Stimulated activated CD8-positive, alpha-beta memory T cell treated with anti-CD3 and anti-CD28 coated beads, Interleukin-12 subunit alpha, Interleukin-12 subunit beta, amount 100 ng/mL, for 24 hours (primary cell): Measurements from ENCODE around the gene CAMSAP1.
"Not testable (repeated sequence)": the region's sequence is repeated elsewhere in the genome, so short reads cannot be mapped to it uniquely, and the experiment has no call there.

Experiments used
- DNase-seq: peaks from one replicate; pipeline ENCODE4 v3.0.0-alpha.2; 2020; ENCODE audit errors: extremely low read depth

CAMSAP1 gene

GRCh38 chr9:135920973-135921585 lies 13.7 kb upstream of the CAMSAP1 start:
- no peak for DNase-seq

DNA sequence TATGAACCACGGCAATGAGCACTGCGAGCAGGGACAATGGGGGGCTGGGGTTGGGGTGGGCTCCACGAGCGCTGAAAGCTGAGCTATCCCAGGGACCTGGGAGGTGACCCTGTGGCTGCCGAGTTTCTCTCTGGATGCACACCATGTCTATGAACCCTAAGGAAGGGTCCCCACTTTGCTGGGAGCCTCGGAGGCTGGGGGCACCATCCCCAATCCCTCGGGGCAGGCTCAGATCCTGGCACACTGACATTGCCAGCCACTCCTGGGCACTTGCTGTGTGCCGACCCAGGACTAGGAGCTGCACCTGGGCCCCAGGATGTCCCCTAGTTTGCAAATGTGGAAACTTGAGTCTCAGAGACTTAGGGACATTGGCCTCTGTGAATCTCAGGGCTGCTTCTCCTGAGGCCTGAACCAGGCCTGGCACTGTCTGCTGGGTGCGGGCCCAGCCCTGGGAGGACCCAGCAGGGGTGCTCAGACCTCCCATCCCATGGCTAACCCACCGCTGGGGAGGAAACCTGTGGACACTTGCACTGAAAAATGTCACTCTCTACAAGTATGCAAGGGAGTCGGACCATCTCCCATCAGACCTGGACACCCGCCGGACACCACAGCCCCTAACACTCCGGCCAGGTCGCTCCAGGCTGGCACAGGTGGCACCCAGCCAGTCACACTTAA lies 13.0 kb upstream of the CAMSAP1 start:
- no peak for DNase-seq

DNA sequence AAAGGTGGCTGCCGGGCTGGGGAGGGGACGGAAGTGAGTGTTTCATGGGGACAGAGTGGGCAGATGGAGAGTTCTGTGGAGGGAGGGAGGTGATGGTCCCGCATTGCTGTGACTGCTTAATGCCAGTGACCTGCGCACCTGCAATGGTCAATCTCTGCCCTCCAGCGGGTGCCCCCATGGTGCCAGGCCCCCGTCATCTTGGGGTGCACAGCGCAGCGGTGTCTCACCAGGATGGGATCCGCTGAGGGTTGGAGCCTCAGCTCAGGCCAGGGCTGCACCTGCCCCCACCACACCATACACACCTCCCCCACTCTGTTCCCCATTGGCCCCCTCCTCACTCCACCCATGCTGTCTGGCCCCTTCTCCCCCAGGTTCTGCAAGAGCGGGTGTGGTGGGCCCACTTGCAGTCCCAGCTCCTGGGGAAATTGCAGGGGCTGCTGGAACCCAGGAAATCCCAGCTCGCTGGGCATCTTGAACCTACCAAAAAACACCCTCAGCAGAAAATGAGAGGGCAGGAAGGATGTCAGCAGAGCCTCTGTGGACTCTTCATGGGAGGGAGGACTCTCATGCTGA lies 12.1 kb upstream of the CAMSAP1 start:
- DNase-seq = no peak

DNA sequence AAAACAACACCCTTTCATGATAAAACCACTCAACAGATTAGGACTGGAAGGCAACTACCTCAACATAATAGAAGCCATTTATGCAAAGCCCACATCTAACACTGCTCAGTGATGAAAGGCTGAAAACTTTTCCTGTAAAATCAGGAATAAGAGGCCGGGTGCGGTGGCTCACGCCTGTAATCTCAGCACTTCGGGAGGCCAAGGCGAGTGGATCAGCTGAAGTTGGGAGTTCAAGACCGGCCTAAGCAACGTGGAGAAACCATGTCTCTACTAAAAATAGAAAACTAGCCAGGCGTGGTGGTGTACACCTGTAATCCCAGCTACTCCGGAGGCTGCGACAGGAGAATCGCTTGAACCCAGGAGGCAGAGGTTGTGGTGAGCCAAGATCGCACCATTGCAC lies 8.9 kb upstream of the CAMSAP1 start:
- DNase-seq = not testable (repeated sequence)

DNA sequence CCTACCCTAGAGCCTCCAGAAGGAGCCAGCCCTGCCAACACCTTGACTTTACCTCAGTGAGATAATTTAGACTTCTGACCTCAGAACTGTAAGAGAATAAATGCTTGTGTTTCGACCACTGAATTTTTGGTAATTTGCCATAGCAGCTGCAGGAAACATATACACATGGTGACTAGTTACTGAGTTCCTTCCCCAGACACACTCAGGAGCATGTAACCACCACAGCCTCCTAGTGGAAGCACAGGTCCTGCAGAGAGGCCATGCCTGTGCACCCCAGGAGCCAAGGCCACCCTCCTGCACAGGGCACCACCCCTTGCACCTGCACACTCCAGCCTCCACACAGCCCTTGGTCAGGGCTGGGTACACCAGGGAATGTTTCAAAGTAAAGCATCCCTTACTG lies 7.6 kb upstream of the CAMSAP1 start:
- DNase-seq = no peak

DNA sequence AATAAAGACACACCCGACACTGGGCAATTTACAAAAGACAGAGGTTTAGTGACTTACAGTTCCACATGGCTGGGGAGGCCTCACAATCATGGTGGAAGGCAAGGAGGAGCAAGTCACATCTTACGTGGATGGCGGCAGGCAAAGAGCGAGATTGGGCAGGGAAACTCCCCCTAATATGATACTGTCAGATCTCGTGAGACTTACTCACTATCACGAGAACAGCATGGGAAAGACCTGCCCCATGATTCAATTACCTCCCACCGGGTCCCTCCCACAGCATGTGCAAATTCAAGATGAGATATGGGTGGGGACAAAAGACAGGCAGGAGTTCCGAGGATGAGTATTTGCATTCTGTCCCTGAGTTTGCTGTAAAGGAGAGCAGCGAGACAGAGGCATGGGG lies 3.9 kb upstream of the CAMSAP1 start:
- not testable (repeated sequence) for DNase-seq

GRCh38 chr9:135910757-135911156 lies 3.4 kb upstream of the CAMSAP1 start:
- DNase-seq = no peak

- DNase-seq = no peak
Observed at GRCh38 chr9:135910216-135910615, 2.9 kb upstream of the CAMSAP1 start.

DNA sequence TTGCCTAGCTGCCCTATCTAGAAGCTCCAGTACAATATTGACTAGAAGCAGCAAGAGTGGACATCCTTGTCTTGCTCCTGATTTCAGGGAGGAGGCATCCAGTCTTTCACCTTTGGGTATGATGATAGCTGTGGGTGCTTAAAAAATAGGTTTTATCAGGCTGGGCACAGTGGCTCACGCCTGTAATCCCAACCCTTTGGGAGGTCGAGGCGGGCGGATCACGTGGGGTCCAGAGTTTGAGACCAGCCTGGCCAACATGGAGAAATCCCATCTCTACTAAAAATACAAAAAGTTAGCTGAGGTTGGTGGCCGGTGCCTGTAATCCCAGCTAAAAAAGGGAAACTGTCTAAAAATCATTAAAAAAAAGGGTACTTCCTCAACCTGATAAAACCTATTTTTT lies 2.0 kb upstream of the CAMSAP1 start:
- DNase-seq = no peak

DNA sequence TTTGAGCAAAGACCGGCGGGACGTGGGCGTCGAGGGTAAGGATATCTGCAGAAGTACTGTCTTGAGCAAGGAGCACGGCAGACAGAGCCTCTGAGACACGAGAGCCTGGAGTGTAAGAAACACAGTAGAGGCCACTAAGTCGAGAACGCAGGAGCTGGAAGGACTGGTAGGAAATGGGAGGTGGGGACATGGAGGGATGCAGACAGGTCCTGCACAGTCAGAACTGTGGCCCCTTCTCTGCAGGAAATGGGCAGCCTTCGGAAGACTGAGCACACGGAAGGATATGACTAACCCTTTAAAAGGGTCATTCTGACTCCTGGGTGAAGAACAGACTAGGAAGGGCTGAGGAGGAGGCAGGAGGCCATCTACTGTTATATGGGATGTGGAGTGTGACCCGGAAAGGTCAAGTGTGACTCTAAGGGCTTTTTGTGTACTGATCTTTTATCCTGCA lies 1.4 kb upstream of the CAMSAP1 start:
- DNase-seq = no peak

DNA sequence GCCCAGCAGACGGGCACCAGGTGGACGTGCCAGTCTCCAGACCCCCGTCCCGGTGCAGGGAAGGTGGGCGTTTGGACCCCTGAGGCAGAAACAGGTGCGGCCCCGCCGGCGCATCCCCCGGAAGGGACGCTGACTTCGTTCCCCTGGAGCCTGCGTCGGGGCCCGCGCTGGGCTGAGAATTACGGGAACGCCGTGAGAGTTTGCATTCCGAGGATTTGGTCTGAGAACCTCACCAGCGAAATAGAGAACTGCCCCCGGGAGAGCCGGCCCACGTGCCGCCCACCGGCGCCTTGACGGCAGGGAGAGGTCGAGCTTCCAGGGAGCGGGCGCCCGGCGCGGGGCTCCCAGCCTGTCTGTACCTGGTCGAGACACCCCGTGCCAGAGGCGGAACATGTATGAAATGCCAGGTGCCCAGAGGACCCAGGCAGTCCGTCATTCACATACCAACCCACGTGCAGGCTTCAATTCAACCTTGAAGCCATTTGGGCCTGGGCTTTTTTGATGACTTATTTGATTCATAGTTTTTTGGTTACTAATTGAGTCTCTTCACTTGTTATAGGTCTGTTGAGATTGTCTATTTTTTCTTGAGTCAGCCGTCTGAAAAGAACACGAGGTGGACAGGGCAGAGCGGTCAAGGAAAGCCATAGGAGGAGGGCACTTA lies 877 bp upstream of the CAMSAP1 start:
- no peak for DNase-seq

- no peak for DNase-seq
Observed at GRCh38 chr9:135907006-135907430, 328 bp downstream of the CAMSAP1 start.

GRCh38 chr9:135906291-135907005 lies 898 bp downstream of the CAMSAP1 start:
- no peak for DNase-seq

DNA sequence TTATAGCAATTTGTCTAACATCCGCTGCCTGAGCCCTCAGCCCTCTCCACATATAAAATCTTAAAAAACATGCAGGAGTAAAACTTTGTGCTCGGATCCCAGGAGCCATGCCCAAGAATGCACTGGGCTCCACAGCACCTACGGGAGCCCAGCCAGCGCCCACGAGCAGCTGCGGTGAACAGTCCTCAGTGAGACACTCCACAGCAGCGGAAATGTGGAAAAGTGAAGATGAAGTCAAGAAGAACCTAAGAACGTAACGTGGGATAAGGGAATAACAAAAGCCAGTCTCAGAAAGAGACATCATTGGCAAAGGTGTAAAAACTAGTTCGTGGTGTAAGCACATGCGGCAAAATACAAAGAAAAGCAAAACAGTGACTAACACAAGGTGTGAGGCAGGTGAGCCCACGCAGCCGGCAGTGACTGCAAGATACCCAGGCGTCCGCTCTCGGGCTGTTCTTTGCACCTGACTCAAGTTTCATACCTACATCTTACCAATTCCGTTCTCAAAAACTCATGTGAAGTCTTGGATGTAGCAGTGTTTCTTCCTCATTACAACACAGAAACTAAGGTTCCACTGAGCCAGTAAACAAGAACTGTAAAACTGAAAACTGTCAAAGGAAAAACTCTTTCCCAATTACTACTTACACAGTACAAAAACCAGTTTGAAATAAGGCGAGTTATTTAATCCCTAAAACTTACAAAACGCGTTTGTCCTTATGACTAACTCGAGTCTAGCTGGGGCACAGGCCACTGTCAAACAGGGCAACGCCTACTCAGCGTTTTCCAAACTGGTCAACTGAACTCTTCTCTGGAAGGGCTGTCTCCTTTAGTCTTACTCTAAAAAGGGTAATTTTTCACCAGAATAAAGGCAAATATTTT lies 1.7 kb downstream of the CAMSAP1 start:
- DNase-seq = peak; percentile 43

DNA sequence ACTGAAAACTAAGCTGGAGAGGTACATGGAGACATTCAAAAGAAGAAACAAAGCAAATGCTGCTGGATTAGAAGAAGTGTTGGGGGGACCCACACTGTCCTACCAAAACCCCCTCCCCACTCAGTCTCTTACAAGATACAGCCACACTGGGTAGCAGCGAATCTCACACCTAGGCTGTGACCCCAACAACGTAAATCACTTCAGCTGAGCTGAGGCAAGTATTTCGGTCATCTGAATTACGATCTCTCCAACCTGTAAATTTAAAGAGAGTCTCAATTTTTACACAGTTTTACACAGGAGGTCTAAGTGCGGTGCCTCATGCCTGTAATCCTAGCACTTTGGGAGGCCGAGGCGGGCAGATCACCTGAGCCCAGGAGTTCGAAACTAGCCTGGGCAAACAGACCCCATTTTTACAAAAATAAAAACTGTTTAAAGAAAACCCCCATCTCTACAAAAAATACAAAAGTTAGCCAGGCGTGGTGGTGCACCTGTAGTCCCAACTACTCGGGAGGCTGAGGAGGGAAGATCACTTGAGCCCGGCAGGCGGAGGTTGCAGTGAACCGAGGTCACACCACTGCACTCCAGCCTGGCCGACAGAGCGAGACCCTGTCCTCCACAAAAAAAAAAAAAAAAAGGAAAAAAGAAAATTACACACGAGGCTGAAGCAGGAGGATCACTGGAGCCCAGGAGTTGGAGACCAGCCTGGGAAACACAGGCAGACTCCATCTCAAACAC lies 3.4 kb downstream of the CAMSAP1 start:
- DNase-seq = no peak

DNA sequence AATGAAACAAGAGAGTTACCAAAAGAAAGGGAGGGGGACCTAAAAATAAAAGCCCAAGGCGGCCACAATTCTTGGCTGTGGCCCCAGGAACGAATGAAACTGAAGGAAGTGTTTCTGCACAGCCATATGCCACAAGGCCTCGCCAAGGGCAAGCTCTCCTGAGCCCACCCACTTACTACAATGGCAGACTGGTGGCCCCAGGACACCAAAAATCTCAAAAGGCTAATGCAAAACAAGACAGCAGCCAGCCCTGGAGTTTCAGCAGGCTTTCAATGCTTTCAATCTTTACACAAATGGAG lies 4.0 kb downstream of the CAMSAP1 start:
- DNase-seq = no peak

- DNase-seq = no peak
Observed at GRCh38 chr9:135902655-135903357, 4.5 kb downstream of the CAMSAP1 start.

DNA sequence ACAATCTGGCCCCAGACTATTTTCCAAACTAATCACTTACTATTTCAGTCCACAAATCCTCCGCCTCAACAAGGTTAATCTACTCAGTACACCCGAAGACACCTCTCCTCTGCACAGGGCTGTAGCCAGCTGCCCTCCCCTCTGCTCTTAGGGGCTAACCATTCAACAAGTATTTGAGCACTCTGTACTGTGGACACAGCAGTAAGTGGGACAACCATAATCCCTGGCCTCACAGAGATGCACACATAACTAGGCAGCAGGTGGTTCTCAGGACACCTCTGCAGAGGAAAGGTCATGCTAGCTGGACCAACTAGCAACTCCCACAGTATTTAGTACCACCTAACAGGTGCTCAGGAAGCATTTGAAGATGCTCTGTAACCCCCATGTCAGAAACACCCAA lies 5.5 kb downstream of the CAMSAP1 start:
- no peak for DNase-seq

DNA sequence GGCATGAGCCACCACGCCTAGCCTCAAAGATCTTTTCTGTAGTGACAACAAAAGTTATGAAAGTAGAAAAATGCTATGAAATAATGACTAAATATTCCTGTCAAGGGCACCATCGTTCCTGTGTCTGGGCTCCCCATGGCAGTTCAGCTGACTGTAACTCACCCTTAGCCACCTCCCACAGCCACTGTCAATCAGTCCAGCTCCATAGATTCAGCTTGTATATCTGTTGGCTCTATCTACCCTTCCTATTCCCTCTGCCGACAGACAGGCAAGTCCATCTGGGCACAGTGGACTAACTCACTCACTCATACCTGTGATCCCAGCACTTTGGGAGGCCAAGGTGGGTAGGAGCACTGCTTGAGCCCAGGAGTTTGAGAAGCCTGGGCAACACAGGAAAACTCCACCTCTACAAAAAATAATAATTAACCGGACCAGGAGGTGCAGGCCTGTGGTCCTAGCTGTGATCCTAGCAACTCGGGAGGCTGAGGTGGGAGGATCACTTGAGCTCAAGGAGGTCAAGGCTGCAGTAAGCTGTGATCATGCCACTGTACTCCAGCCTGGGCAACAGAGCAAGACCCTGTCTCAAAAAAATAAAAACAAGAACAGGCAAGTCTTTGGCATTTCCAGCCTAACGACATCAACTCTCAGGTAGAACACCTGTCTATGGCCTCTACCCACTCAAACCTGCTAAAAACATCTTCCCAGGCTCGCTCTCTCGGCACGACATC lies 6.2 kb downstream of the CAMSAP1 start:
- no peak for DNase-seq
